ENCODE results near the gene AFF1. TPM values are rescaled to one million over a fixed set of nuclear protein-coding genes. Genes with fewer than 3 reads are reported as not detected.

Gene AFF1
- total RNA-seq, 4 donors from 2014 or later, result 59.7 to 78.1 (median 65.9) TPM

GRCh38 chr4:87114245-87115062 is 179.6 kb downstream of the AFF1 start:
- Histone ChIP-seq H3K4me1 (peaks cover 6 to 46% (median 7%) of the 10 kb centered on the region in 3 donors), H3K27me3 (no peaks in the 10 kb centered on the region), H3K9me3 (no peaks in the 10 kb centered on the region), H3K36me3 (peaks cover 4 to 64% of the 10 kb centered on the region in 2 donors), H3K4me3 (no peak overlapping the region), H3K27ac (peak overlapping the region in 2 of 4 donors; percentile 23 to 26)
- TF ChIP-seq CTCF (IDR thresholded peaks at IDR 0.05), result no peak
- TF ChIP-seq EP300 (IDR thresholded peaks at IDR 0.05), result no peak
- TF ChIP-seq POLR2A (IDR thresholded peaks at IDR 0.05), result no peak
- no peak for TF ChIP-seq POLR2AphosphoS5 (IDR thresholded peaks at IDR 0.05)
- no peak for ATAC-seq
- WGBS, 2 donors (ENCODE audit: low coverage in 1 of 2), result 89% methylated on average over 4 of the region's 24 CpGs; no CpG with 5 or more reads in 1 of the 2 donors

- Histone ChIP-seq H3K27ac (peak overlapping the region in 3 of 4 donors; percentile 89 to 91 (median 90)), H3K4me1 (peaks cover 12 to 56% (median 14%) of the 10 kb centered on the region in 3 donors)
Observed at GRCh38 chr4:87116231-87116630, 181.4 kb downstream of the AFF1 start.

GRCh38 chr4:87117051-87117731 is 182.4 kb downstream of the AFF1 start:
- 44 to 46% methylated on average over 4 to 5 of the region's 8 CpGs for WGBS, 2 donors (ENCODE audit: low coverage in 1 of 2)
- peaks cover 4 to 55% of the 10 kb centered on the region in 2 donors for H3K36me3 ChIP-seq
- H3K27me3 ChIP-seq, result no peaks in the 10 kb centered on the region
- peaks cover 18 to 66% (median 22%) of the 10 kb centered on the region in 3 donors for H3K4me1 ChIP-seq
- no peak overlapping the region for H3K4me3 ChIP-seq
- no peak for ATAC-seq
- no peaks in the 10 kb centered on the region for H3K9me3 ChIP-seq
- peak overlapping the region; percentile 54 to 91 (median 90) for H3K27ac ChIP-seq
- TF ChIP-seq POLR2A (IDR thresholded peaks at IDR 0.05) (no peak), EP300 (IDR thresholded peaks at IDR 0.05) (no peak), CTCF (IDR thresholded peaks at IDR 0.05) (no peak), POLR2AphosphoS5 (IDR thresholded peaks at IDR 0.05) (peak; percentile 22)

More at GRCh38 chr4:87116231-87116630, 181.4 kb downstream of the AFF1 start:
- H3K9me3 ChIP-seq, result no peaks in the 10 kb centered on the region
- no peaks in the 10 kb centered on the region for H3K27me3 ChIP-seq
- no peak overlapping the region for H3K4me3 ChIP-seq
- 40 to 67% methylated on average over 1 of the region's 1 CpG for WGBS, 2 donors (ENCODE audit: low coverage in 1 of 2)
- no peak for TF ChIP-seq EP300 (IDR thresholded peaks at IDR 0.05)
- TF ChIP-seq POLR2AphosphoS5 (IDR thresholded peaks at IDR 0.05), result no peak
- no peak for TF ChIP-seq POLR2A (IDR thresholded peaks at IDR 0.05)
- no peak for TF ChIP-seq CTCF (IDR thresholded peaks at IDR 0.05)
- no peak for ATAC-seq
- peaks cover 4 to 64% of the 10 kb centered on the region in 2 donors for H3K36me3 ChIP-seq

- Histone ChIP-seq H3K9me3 (no peaks in the 10 kb centered on the region), H3K36me3 (peaks cover 4 to 50% of the 10 kb centered on the region in 2 donors), H3K4me1 (peaks cover 19 to 71% (median 23%) of the 10 kb centered on the region in 3 donors), H3K27me3 (no peaks in the 10 kb centered on the region), H3K27ac (peak overlapping the region; percentile 54 to 91 (median 90)), H3K4me3 (no peak overlapping the region)
- no peak for TF ChIP-seq POLR2AphosphoS5 (IDR thresholded peaks at IDR 0.05)
- no peak for TF ChIP-seq CTCF (IDR thresholded peaks at IDR 0.05)
- TF ChIP-seq EP300 (IDR thresholded peaks at IDR 0.05), result no peak
- no peak for TF ChIP-seq POLR2A (IDR thresholded peaks at IDR 0.05)
- ATAC-seq, result no peak
- WGBS, 2 donors (ENCODE audit: low coverage in 1 of 2), result 78 to 87% methylated on average over 4 of the region's 5 CpGs
Observed at GRCh38 chr4:87117732-87118075, 182.9 kb downstream of the AFF1 start.

Data from gastroesophageal sphincter (tissue), 4 donors.